SK-N-SH treated with all-trans-retinoic acid at 6 μM for 48 hours (cell line): ENCODE measurements around the gene C14orf93.

Experiments
- ATAC-seq: fragments of 200-7000 bp; cut with Tn5 transposase; 3 replicates; pipeline ENCODE4 v1.9.1; 2020; ENCODE audit warnings: mild to moderate bottlenecking, moderate library complexity
- BACH2 ChIP-seq: fragments of 250-450 bp; sonication (Bioruptor Pico); IDR thresholded peaks from 2 replicates; pipeline ENCODE4 v1.9.0; 2021; ENCODE audit warnings: mild to moderate bottlenecking, borderline replicate concordance
- CSDC2 ChIP-seq: fragments of 250-450 bp; sonication (Bioruptor Pico); IDR thresholded peaks from 2 replicates; pipeline ENCODE4 v1.5.0; 2020; ENCODE audit warnings: mild to moderate bottlenecking, moderate library complexity
- ESRRG ChIP-seq: fragments of 250-450 bp; sonication (Bioruptor Pico); IDR thresholded peaks from 2 replicates; pipeline ENCODE4 v1.6.1; 2021; ENCODE audit warnings: mild to moderate bottlenecking
- GLIS3 ChIP-seq: fragments of 250-450 bp; sonication (Bioruptor Pico); IDR thresholded peaks from 2 replicates; pipeline ENCODE4 v1.5.0; 2020; ENCODE audit warnings: mild to moderate bottlenecking, moderate library complexity
- ISL1 ChIP-seq: fragments of 250-450 bp; sonication (Bioruptor Pico); IDR thresholded peaks from 2 replicates; pipeline ENCODE4 v2.1.2; 2022; ENCODE audit warnings: mild to moderate bottlenecking, moderate library complexity
- OSR1 ChIP-seq: fragments of 250-450 bp; sonication (Bioruptor Pico); IDR thresholded peaks from 2 replicates; pipeline ENCODE4 v1.8.0; 2022; ENCODE audit warnings: moderate library complexity, mild to moderate bottlenecking, inconsistent platforms
- PPARA ChIP-seq: fragments of 250-450 bp; sonication (Bioruptor Pico); IDR thresholded peaks from 2 replicates; pipeline ENCODE4 v1.5.0; 2020; ENCODE audit warnings: mild to moderate bottlenecking, borderline replicate concordance
- RARB ChIP-seq: fragments of 250-450 bp; sonication (Bioruptor Pico); IDR thresholded peaks from 2 replicates; pipeline ENCODE4 v1.8.0; 2021; ENCODE audit warnings: mild to moderate bottlenecking, moderate library complexity
- SNAI2 ChIP-seq: fragments of 250-450 bp; sonication (Bioruptor Pico); IDR thresholded peaks from 2 replicates; pipeline ENCODE4 v1.5.0; 2020; ENCODE audit warnings: mild to moderate bottlenecking, moderate library complexity
- TCF4 ChIP-seq: fragments of 250-450 bp; sonication (Bioruptor Pico); IDR thresholded peaks from 2 replicates; pipeline ENCODE4 v1.8.0; 2021; ENCODE audit warnings: mild to moderate bottlenecking, moderate library complexity, borderline replicate concordance
- TOX ChIP-seq: fragments of 250-450 bp; sonication (Bioruptor Pico); IDR thresholded peaks from 2 replicates; pipeline ENCODE4 v1.8.0; 2021; ENCODE audit warnings: mild to moderate bottlenecking, moderate library complexity, borderline replicate concordance
- ZC3H10 ChIP-seq: fragments of 250-450 bp; sonication (Bioruptor Pico); IDR thresholded peaks from 2 replicates; pipeline ENCODE4 v1.5.1; 2021; ENCODE audit warnings: mild to moderate bottlenecking, moderate library complexity
- ZFP3 ChIP-seq: fragments of 250-450 bp; sonication (Bioruptor Pico); IDR thresholded peaks from 2 replicates; pipeline ENCODE4 v1.5.0; 2020; ENCODE audit warnings: mild to moderate bottlenecking, moderate library complexity
- ZFP30 ChIP-seq: fragments of 450-650 bp; formaldehyde crosslinking; IDR thresholded peaks from 2 replicates; pipeline ENCODE4 v1.5.0; 2022; ENCODE audit warnings: mild to moderate bottlenecking, moderate library complexity
- ZNF565 ChIP-seq: fragments of 450-650 bp; formaldehyde crosslinking; conservative IDR thresholded peaks from 2 replicates; pipeline ENCODE4 v1.5.0; 2020; ENCODE audit warnings: low read depth, mild to moderate bottlenecking, moderate library complexity
- ZNF8 ChIP-seq: fragments of 450-650 bp; formaldehyde crosslinking; IDR thresholded peaks from 2 replicates; pipeline ENCODE4 v1.5.0; 2020; ENCODE audit warnings: mild to moderate bottlenecking, moderate library complexity
- TF ChIP-seq, protein P1 (sequence below): fragments of 250-450 bp; sonication (Bioruptor Pico); IDR thresholded peaks from 2 replicates; pipeline ENCODE4 v1.5.0; 2020; ENCODE audit warnings: mild to moderate bottlenecking, moderate library complexity
- TF ChIP-seq, protein P2 (sequence below): fragments of 250-450 bp; sonication (Bioruptor Pico); IDR thresholded peaks from 2 replicates; pipeline ENCODE4 v1.8.0; 2020; ENCODE audit warnings: mild to moderate bottlenecking, moderate library complexity, borderline replicate concordance
- TF ChIP-seq, protein P3 (sequence below): fragments of 250-450 bp; sonication (Bioruptor Pico); IDR thresholded peaks from 2 replicates; pipeline ENCODE4 v1.5.1; 2020; ENCODE audit warnings: low read depth, mild to moderate bottlenecking, moderate library complexity

Gene C14orf93

GRCh38 chr14:23030936-23031335, 21.0 kb upstream of the C14orf93 start (continued):
- TF ChIP-seq TOX (CRISPR knock-in tag) (no peak), GLIS3 (CRISPR knock-in tag) (no peak), PPARA (CRISPR knock-in tag) (no peak), OSR1 (CRISPR knock-in tag) (no peak)

- ATAC-seq, result no peak
- no peak for TF ChIP-seq BACH2 (CRISPR knock-in tag)
- no peak for TF ChIP-seq ZC3H10 (CRISPR knock-in tag)
- no peak for TF ChIP-seq RARB (CRISPR knock-in tag)
- no peak for TF ChIP-seq TOX (CRISPR knock-in tag)
- TF ChIP-seq ISL1 (CRISPR knock-in tag), result no peak
- TF ChIP-seq ZNF565 (CRISPR knock-in tag), result no peak
- TF ChIP-seq ESRRG (CRISPR knock-in tag), result no peak
- TF ChIP-seq, protein P1, sequence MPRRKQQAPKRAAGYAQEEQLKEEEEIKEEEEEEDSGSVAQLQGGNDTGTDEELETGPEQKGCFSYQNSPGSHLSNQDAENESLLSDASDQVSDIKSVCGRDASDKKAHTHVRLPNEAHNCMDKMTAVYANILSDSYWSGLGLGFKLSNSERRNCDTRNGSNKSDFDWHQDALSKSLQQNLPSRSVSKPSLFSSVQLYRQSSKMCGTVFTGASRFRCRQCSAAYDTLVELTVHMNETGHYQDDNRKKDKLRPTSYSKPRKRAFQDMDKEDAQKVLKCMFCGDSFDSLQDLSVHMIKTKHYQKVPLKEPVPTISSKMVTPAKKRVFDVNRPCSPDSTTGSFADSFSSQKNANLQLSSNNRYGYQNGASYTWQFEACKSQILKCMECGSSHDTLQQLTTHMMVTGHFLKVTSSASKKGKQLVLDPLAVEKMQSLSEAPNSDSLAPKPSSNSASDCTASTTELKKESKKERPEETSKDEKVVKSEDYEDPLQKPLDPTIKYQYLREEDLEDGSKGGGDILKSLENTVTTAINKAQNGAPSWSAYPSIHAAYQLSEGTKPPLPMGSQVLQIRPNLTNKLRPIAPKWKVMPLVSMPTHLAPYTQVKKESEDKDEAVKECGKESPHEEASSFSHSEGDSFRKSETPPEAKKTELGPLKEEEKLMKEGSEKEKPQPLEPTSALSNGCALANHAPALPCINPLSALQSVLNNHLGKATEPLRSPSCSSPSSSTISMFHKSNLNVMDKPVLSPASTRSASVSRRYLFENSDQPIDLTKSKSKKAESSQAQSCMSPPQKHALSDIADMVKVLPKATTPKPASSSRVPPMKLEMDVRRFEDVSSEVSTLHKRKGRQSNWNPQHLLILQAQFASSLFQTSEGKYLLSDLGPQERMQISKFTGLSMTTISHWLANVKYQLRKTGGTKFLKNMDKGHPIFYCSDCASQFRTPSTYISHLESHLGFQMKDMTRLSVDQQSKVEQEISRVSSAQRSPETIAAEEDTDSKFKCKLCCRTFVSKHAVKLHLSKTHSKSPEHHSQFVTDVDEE (CRISPR knock-in tag), result no peak
These were observed 18.9 kb upstream of the C14orf93 start for GRCh38 chr14:23028799-23029198.

DNA sequence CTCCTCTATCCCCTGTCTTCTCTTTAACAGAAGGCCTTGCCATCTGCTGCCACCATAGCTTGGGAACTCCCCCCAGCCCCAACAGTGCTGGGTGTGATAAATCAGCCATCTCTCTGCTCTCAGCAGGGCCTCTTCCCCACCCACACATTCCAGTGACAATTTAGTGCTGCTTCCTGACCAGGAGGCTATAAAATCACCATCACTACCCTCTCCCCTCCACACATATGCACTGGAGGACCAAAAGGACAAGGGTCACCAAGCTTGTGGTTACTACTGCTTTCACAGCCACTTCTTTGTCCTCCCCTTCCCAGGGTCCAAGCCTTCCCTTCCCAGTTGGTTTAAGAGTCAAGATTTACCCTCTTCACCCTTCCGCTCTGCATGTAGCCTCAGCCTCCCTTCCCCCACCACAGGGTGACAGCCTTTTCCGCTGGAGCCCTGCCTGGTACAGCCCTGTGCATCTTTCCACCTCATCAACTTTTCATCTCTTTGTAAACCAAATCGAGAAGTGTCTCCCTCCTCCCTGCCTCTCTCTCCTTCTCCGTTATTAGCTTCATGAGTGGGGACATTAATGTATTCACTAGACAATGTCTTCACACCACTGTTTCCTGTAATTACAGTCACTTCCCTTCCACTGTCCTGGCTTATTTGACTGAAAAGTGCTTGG, 15.3 kb upstream of the C14orf93 start:
- TF ChIP-seq ZNF565 (CRISPR knock-in tag) (no peak), GLIS3 (CRISPR knock-in tag) (no peak), BACH2 (CRISPR knock-in tag) (no peak), OSR1 (CRISPR knock-in tag) (no peak), ZFP3 (CRISPR knock-in tag) (no peak), ISL1 (CRISPR knock-in tag) (no peak), ZFP30 (no peak), CSDC2 (CRISPR knock-in tag) (no peak), ZNF8 (no peak), PPARA (CRISPR knock-in tag) (no peak), ZC3H10 (CRISPR knock-in tag) (no peak), SNAI2 (no peak)
- TF ChIP-seq, protein P2, sequence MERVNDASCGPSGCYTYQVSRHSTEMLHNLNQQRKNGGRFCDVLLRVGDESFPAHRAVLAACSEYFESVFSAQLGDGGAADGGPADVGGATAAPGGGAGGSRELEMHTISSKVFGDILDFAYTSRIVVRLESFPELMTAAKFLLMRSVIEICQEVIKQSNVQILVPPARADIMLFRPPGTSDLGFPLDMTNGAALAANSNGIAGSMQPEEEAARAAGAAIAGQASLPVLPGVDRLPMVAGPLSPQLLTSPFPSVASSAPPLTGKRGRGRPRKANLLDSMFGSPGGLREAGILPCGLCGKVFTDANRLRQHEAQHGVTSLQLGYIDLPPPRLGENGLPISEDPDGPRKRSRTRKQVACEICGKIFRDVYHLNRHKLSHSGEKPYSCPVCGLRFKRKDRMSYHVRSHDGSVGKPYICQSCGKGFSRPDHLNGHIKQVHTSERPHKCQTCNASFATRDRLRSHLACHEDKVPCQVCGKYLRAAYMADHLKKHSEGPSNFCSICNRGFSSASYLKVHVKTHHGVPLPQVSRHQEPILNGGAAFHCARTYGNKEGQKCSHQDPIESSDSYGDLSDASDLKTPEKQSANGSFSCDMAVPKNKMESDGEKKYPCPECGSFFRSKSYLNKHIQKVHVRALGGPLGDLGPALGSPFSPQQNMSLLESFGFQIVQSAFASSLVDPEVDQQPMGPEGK (CRISPR knock-in tag), result no peak
- TF ChIP-seq, protein P1 (CRISPR knock-in tag), result no peak
- TF ChIP-seq, protein P3, sequence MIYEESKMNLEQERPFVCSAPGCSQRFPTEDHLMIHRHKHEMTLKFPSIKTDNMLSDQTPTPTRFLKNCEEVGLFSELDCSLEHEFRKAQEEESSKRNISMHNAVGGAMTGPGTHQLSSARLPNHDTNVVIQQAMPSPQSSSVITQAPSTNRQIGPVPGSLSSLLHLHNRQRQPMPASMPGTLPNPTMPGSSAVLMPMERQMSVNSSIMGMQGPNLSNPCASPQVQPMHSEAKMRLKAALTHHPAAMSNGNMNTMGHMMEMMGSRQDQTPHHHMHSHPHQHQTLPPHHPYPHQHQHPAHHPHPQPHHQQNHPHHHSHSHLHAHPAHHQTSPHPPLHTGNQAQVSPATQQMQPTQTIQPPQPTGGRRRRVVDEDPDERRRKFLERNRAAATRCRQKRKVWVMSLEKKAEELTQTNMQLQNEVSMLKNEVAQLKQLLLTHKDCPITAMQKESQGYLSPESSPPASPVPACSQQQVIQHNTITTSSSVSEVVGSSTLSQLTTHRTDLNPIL (CRISPR knock-in tag), result no peak
- ATAC-seq, result no peak

DNA sequence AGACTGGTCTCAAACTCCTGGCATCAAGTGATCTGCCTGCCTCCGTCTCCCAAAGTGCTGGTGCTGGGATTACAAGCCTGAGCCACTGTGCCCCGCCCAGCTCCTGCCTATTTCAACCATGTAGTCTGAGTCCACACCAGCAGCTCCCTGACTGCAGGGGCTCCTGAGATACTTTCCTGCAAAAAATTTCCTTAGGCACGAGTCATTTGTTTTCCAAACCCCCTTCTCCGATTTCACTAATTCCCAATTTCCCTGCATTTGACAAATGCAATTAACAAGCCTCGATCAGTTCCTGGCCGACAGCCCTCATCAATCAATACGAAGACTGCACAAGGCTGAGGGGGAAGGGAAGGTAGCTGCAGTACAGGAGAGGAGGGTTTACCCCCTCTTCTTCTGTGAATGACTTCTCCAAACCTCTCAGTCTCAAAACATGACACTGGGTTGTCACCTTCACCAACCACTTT, 14.7 kb upstream of the C14orf93 start:
- TF ChIP-seq RARB (CRISPR knock-in tag) (no peak), CSDC2 (CRISPR knock-in tag) (no peak), TCF4 (CRISPR knock-in tag) (no peak), ZFP3 (CRISPR knock-in tag) (no peak)
- ATAC-seq, result no peak
